Medulla oblongata (tissue), 1 donor: ENCODE data around the gene PRKG1.

Experiments
- DNase-seq: peaks from one replicate; pipeline ENCODE4 v3.0.0-alpha.2; 2015; ENCODE audit errors: extremely low spot score

The PRKG1 gene

DNA sequence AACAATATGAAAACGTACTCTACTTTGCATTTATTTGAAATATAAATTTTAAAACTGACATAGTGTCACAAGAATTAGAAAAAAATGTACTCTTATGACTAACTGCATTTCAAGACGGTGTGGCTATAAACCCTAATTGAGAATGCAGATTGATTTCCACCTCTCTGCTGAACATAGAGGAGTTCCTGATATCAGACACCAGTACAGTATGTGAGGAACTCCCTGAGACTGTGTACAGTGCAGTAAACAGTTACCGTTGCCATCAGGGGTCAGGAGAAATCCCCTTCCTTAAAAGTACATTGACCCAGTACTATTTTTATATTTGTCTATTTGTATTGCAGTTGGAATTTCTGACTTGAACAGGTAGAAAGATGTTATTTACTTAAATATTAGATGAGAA, 1178.0 kb downstream of the PRKG1 start:
- no peak for DNase-seq

GRCh38 chr10:52256832-52257691, 1182.8 kb downstream of the PRKG1 start:
- DNase-seq = no peak

DNA sequence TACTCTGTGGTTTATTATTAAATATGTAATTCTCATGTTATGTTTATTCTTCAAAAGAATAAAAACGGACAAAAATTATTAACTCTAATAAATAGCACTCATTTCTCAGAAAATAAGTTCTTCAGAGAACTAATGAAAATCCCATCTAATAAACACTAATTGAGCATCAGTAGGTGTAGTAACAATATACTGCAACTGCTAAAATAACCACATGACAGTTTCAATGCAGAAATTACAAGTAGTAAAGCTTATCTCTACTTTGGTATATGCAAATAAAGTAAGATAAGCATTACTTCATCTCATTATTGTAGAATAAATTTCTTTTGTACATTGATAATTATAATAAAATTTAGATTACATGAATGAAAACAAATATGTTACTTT, 1183.4 kb downstream of the PRKG1 start:
- DNase-seq = no peak

DNA sequence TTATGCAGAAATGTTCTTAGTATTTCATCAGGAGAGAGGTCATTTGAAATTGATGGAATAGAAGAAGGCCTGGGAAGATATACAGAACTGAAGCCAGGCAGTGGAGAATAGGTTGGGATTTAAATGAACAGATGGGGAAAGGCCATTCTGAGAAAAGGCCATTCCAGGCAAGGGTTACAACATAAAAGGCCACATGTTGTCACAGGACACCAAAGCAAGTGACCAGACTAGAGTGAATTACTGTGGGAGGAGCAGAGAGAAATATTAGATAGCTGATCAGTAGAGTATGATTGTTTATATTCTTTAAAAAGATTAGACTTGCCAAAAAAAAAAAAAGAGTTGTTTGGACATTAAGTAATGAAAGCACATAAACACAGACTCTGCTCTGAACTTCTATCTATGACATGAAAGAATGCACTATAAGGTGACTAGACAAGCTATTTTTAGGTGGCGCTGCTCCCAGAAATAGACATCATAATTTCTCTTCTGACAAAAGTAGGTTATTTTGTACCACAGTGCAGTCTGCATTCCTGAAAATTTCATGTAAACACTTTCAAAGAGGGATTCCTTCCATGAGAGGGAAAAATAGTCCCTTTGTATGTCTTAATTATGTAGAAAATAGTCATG, 1184.6 kb downstream of the PRKG1 start:
- DNase-seq = no peak

DNA sequence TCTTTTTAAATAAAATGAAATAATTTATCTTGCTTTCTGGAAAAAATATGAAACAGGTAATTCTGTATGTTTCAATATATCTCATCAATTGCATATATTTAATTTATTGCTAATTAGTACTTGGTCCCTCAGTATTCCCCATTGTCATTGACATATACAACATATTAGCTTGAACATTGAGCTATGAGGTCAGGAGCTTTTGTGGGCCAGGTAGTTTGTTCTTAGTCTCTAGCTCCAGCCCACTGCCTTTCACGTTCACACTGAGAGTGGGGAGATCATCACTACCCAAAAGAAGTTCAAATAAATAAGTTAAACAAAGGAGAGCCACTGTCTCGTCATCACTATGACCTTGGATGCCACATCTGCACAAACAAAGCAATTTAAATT, 1185.1 kb downstream of the PRKG1 start:
- no peak for DNase-seq

DNA sequence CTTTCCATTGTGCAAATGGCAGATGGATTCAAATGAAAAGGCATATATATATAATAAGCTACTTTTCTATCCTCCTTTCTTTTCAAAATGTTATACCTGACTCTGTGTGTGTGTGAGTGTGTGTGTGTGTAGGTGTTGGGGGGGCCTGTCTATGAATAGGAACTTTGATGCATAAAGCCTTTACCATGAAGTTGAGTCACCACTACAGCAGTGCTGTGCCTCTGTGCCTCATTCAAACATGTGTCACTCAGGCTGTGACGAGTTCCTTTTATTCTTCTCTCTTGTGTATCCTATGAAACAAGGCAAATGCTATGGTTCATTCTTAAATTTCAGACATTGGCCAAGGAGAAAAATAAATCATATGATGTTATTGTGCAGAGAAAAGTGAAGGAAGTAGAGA, 1187.1 kb downstream of the PRKG1 start:
- DNase-seq = no peak

- no peak for DNase-seq
Observed at GRCh38 chr10:52265131-52265926, 1191.0 kb downstream of the PRKG1 start.

DNA sequence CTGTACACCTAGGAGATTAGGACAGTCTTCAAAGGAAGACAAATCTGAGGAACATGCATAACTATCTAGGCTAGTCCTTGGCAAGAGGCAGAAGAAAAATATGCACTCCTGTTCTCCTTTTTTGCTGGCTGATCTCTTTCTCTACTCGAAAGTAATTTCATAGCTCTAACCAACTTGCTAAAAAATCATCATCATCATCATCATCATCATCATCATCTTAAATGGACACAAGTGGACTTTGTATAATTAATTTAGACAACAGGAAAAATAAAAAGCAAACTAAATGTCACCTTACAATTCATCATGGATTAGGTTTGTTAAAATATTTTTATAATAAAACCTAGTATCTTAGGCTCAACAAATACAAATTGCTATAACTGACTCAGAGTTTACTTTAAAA, 1192.6 kb downstream of the PRKG1 start:
- no peak for DNase-seq

GRCh38 chr10:52268790-52269189, 1194.5 kb downstream of the PRKG1 start:
- DNase-seq = no peak

GRCh38 chr10:52269233-52269632, 1194.9 kb downstream of the PRKG1 start:
- DNase-seq = no peak

GRCh38 chr10:52276163-52276562, 1201.9 kb downstream of the PRKG1 start:
- no peak for DNase-seq

- DNase-seq = no peak
Observed at GRCh38 chr10:52276986-52277385, 1202.7 kb downstream of the PRKG1 start.

- no peak for DNase-seq
Observed at GRCh38 chr10:52279546-52279945, 1205.3 kb downstream of the PRKG1 start.

GRCh38 chr10:52280051-52280450, 1205.8 kb downstream of the PRKG1 start:
- DNase-seq = no peak

GRCh38 chr10:52283174-52283573, 1208.9 kb downstream of the PRKG1 start:
- DNase-seq = no peak

- no peak for DNase-seq
Observed at GRCh38 chr10:52284416-52285013, 1210.2 kb downstream of the PRKG1 start.

DNA sequence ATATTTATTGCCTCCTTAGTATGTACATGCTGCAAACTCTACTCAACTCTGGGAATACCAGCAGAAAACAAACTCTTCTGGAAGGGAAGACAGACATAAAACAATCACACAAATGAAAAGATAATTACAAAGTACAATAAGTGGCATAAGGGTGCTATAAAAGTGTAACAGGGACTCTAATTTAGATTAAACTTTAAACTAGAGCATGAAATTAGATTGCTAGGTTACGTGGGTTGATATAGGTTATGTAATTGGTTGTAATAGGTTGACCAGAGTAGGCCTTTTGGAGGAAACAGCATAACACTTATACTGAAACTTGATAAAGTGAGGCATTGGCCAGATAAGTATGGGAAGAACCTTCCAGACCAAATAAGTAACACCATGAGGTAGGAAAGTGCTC, 1213.6 kb downstream of the PRKG1 start:
- no peak for DNase-seq

DNA sequence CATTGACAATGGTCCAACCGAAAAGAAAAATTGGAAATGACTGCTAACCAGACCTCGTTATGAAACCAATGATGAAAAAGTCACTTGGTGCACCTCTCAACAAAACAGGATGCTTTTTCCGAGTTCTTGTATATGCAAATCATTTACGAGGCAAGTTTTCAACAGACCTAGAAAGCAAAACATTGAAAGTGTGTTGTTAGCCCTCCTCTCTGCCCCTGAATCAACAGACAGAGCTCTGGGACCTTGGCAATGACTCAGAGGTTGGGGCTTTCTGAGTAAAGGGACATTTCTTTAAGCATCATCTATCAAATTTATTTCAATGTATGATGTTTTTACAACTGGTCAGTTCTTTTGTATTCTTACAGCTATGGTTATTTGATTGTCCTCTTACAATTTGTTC, 1223.5 kb downstream of the PRKG1 start:
- DNase-seq = no peak

DNA sequence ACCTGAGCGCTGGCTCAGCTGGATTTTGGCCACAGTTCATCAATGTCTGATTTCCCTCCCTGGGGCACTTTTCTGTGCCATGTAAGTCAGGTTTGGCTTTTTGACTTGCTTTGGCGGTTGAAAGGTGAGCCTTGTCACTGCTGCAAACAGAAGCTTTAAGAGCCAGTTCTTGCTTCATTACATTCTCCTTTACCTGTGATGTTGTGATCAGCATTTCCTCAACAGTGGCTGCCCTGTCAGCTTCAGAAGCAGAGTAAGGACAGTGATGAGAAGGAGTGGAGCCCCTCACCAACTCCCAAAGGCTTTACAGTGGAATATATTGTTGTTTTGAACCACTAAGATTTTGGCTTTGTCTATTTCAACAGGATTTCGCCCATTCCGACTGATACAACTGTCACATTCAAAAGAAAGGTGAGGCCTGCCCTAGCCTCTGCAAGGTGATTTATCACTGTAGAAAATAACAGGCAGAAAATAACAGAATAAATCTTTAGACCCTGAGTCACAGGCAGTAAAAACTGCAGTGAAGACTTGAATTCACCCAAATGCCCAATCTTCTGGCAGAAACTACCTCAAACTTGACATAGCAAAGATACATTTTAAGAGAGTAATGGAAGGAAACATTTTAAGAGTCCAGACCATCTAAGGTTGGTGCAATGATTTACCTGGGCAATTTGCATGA, 1226.5 kb downstream of the PRKG1 start:
- no peak for DNase-seq

GRCh38 chr10:52308251-52309031, 1234.2 kb downstream of the PRKG1 start:
- peak; percentile 77 for DNase-seq

DNA sequence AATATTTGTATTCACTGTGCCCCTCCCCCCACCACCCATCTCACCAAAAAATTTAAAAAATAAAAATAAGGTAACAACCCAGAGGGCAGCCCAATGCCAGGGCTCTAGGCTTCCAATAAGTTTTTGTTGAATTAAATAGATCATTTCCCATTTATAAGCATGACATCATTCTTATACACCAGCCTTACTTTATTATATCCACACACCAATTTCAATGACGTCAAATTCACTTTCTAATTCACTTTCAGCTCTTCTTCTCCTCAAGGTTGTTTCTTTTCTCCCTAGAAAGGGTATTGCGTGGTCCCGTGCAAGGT, 1238.6 kb downstream of the PRKG1 start:
- no peak for DNase-seq
